SK-N-SH treated with all-trans-retinoic acid at 6 μM for 48 hours (cell line): ENCODE data around the gene DDX1.

Source experiments
- ATAC-seq: fragments of 200-7000 bp; cut with Tn5 transposase; 3 replicates; pipeline ENCODE4 v1.9.1; 2020; ENCODE audit warnings: mild to moderate bottlenecking, moderate library complexity
- ARNTL ChIP-seq: fragments of 450-650 bp; formaldehyde crosslinking; IDR thresholded peaks from 2 replicates; pipeline ENCODE4 v1.5.0; 2020; ENCODE audit warnings: low read depth, mild to moderate bottlenecking, moderate library complexity, borderline replicate concordance
- BACH2 ChIP-seq: fragments of 250-450 bp; sonication (Bioruptor Pico); IDR thresholded peaks from 2 replicates; pipeline ENCODE4 v1.9.0; 2021; ENCODE audit warnings: mild to moderate bottlenecking, borderline replicate concordance
- CSDC2 ChIP-seq: fragments of 250-450 bp; sonication (Bioruptor Pico); IDR thresholded peaks from 2 replicates; pipeline ENCODE4 v1.5.0; 2020; ENCODE audit warnings: mild to moderate bottlenecking, moderate library complexity
- ESRRG ChIP-seq: fragments of 250-450 bp; sonication (Bioruptor Pico); IDR thresholded peaks from 2 replicates; pipeline ENCODE4 v1.6.1; 2021; ENCODE audit warnings: mild to moderate bottlenecking
- GLIS3 ChIP-seq: fragments of 250-450 bp; sonication (Bioruptor Pico); IDR thresholded peaks from 2 replicates; pipeline ENCODE4 v1.5.0; 2020; ENCODE audit warnings: mild to moderate bottlenecking, moderate library complexity
- ISL1 ChIP-seq: fragments of 250-450 bp; sonication (Bioruptor Pico); IDR thresholded peaks from 2 replicates; pipeline ENCODE4 v2.1.2; 2022; ENCODE audit warnings: mild to moderate bottlenecking, moderate library complexity
- OSR1 ChIP-seq: fragments of 250-450 bp; sonication (Bioruptor Pico); IDR thresholded peaks from 2 replicates; pipeline ENCODE4 v1.8.0; 2022; ENCODE audit warnings: moderate library complexity, mild to moderate bottlenecking, inconsistent platforms
- PPARA ChIP-seq: fragments of 250-450 bp; sonication (Bioruptor Pico); IDR thresholded peaks from 2 replicates; pipeline ENCODE4 v1.5.0; 2020; ENCODE audit warnings: mild to moderate bottlenecking, borderline replicate concordance
- RARB ChIP-seq: fragments of 250-450 bp; sonication (Bioruptor Pico); IDR thresholded peaks from 2 replicates; pipeline ENCODE4 v1.8.0; 2021; ENCODE audit warnings: mild to moderate bottlenecking, moderate library complexity
- SNAI2 ChIP-seq: fragments of 250-450 bp; sonication (Bioruptor Pico); IDR thresholded peaks from 2 replicates; pipeline ENCODE4 v1.5.0; 2020; ENCODE audit warnings: mild to moderate bottlenecking, moderate library complexity
- TCF4 ChIP-seq: fragments of 250-450 bp; sonication (Bioruptor Pico); IDR thresholded peaks from 2 replicates; pipeline ENCODE4 v1.8.0; 2021; ENCODE audit warnings: mild to moderate bottlenecking, moderate library complexity, borderline replicate concordance
- TOX ChIP-seq: fragments of 250-450 bp; sonication (Bioruptor Pico); IDR thresholded peaks from 2 replicates; pipeline ENCODE4 v1.8.0; 2021; ENCODE audit warnings: mild to moderate bottlenecking, moderate library complexity, borderline replicate concordance
- ZC3H10 ChIP-seq: fragments of 250-450 bp; sonication (Bioruptor Pico); IDR thresholded peaks from 2 replicates; pipeline ENCODE4 v1.5.1; 2021; ENCODE audit warnings: mild to moderate bottlenecking, moderate library complexity
- ZFP3 ChIP-seq: fragments of 250-450 bp; sonication (Bioruptor Pico); IDR thresholded peaks from 2 replicates; pipeline ENCODE4 v1.5.0; 2020; ENCODE audit warnings: mild to moderate bottlenecking, moderate library complexity
- ZFP30 ChIP-seq: fragments of 450-650 bp; formaldehyde crosslinking; IDR thresholded peaks from 2 replicates; pipeline ENCODE4 v1.5.0; 2022; ENCODE audit warnings: mild to moderate bottlenecking, moderate library complexity
- ZNF565 ChIP-seq: fragments of 450-650 bp; formaldehyde crosslinking; conservative IDR thresholded peaks from 2 replicates; pipeline ENCODE4 v1.5.0; 2020; ENCODE audit warnings: low read depth, mild to moderate bottlenecking, moderate library complexity
- ZNF70 ChIP-seq: fragments of 450-650 bp; formaldehyde crosslinking; IDR thresholded peaks from 2 replicates; pipeline ENCODE4 v1.5.0; 2020; ENCODE audit warnings: mild to moderate bottlenecking, moderate library complexity
- ZNF8 ChIP-seq: fragments of 450-650 bp; formaldehyde crosslinking; IDR thresholded peaks from 2 replicates; pipeline ENCODE4 v1.5.0; 2020; ENCODE audit warnings: mild to moderate bottlenecking, moderate library complexity
- TF ChIP-seq, protein P1 (sequence below): fragments of 250-450 bp; sonication (Bioruptor Pico); IDR thresholded peaks from 2 replicates; pipeline ENCODE4 v1.5.1; 2020; ENCODE audit warnings: low read depth, mild to moderate bottlenecking, moderate library complexity
- TF ChIP-seq, protein P2 (sequence below): fragments of 250-450 bp; sonication (Bioruptor Pico); IDR thresholded peaks from 2 replicates; pipeline ENCODE4 v1.8.0; 2021; ENCODE audit warnings: low read depth, mild to moderate bottlenecking, moderate library complexity, borderline replicate concordance
- TF ChIP-seq, protein P3 (sequence below): fragments of 250-450 bp; sonication (Bioruptor Pico); IDR thresholded peaks from 2 replicates; pipeline ENCODE4 v1.8.0; 2020; ENCODE audit warnings: mild to moderate bottlenecking, moderate library complexity, borderline replicate concordance

DDX1 gene

DNA sequence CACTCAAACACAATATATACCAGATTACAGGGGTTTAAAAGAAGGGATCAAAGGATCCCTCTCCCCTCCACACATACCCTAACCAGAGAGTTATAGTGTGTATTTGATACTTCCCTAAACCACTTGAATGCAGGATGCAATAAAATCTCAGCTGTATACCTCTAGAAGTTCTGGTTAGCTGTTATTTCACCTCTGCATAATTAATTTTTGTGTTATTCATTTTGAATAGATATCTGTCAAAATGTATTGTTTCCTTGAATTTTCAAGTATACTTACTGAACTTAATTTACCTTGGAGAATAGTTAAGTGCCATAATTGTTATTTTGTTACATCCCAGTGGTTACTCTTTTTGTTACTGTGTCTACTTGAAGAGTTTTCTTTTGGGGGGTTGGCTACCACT, 34.5 kb downstream of the DDX1 start:
- TF ChIP-seq BACH2 (CRISPR knock-in tag) (no peak), ZFP30 (CRISPR knock-in tag) (no peak), OSR1 (CRISPR knock-in tag) (no peak), ZNF8 (CRISPR knock-in tag) (no peak), ZNF70 (CRISPR knock-in tag) (no peak), TCF4 (CRISPR knock-in tag) (no peak), ZC3H10 (CRISPR knock-in tag) (no peak), PPARA (CRISPR knock-in tag) (no peak), ESRRG (CRISPR knock-in tag) (no peak), RARB (no peak), TOX (CRISPR knock-in tag) (no peak), CSDC2 (CRISPR knock-in tag) (no peak), GLIS3 (CRISPR knock-in tag) (no peak), ISL1 (CRISPR knock-in tag) (no peak)
- TF ChIP-seq, protein P1, sequence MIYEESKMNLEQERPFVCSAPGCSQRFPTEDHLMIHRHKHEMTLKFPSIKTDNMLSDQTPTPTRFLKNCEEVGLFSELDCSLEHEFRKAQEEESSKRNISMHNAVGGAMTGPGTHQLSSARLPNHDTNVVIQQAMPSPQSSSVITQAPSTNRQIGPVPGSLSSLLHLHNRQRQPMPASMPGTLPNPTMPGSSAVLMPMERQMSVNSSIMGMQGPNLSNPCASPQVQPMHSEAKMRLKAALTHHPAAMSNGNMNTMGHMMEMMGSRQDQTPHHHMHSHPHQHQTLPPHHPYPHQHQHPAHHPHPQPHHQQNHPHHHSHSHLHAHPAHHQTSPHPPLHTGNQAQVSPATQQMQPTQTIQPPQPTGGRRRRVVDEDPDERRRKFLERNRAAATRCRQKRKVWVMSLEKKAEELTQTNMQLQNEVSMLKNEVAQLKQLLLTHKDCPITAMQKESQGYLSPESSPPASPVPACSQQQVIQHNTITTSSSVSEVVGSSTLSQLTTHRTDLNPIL (CRISPR knock-in tag), result no peak
- TF ChIP-seq, protein P2, sequence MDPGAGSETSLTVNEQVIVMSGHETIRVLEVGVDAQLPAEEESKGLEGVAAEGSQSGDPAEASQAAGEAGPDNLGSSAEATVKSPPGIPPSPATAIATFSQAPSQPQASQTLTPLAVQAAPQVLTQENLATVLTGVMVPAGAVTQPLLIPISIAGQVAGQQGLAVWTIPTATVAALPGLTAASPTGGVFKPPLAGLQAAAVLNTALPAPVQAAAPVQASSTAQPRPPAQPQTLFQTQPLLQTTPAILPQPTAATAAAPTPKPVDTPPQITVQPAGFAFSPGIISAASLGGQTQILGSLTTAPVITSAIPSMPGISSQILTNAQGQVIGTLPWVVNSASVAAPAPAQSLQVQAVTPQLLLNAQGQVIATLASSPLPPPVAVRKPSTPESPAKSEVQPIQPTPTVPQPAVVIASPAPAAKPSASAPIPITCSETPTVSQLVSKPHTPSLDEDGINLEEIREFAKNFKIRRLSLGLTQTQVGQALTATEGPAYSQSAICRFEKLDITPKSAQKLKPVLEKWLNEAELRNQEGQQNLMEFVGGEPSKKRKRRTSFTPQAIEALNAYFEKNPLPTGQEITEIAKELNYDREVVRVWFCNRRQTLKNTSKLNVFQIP (CRISPR knock-in tag), result no peak
- TF ChIP-seq, protein P3, sequence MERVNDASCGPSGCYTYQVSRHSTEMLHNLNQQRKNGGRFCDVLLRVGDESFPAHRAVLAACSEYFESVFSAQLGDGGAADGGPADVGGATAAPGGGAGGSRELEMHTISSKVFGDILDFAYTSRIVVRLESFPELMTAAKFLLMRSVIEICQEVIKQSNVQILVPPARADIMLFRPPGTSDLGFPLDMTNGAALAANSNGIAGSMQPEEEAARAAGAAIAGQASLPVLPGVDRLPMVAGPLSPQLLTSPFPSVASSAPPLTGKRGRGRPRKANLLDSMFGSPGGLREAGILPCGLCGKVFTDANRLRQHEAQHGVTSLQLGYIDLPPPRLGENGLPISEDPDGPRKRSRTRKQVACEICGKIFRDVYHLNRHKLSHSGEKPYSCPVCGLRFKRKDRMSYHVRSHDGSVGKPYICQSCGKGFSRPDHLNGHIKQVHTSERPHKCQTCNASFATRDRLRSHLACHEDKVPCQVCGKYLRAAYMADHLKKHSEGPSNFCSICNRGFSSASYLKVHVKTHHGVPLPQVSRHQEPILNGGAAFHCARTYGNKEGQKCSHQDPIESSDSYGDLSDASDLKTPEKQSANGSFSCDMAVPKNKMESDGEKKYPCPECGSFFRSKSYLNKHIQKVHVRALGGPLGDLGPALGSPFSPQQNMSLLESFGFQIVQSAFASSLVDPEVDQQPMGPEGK (CRISPR knock-in tag), result no peak
- no peak for ATAC-seq

DNA sequence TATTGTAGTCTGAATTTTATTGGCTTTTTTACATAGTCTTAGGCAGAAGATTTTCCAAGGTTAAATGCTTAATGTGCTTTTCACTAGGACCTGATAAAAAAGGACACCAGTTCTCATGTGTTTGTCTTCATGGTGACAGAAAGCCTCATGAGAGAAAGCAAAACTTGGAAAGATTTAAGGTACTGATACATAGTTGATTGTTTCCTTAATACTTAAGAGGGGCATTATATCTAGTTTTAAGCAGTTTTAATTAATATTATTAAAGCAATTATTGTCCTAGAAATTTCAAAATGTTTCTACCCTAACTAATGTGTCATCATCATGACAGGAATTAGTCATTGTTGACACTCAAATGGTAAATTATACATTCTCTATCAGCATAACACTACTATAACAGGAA, 35.3 kb downstream of the DDX1 start:
- TF ChIP-seq RARB, result no peak
- no peak for TF ChIP-seq ISL1 (CRISPR knock-in tag)
- TF ChIP-seq PPARA (CRISPR knock-in tag), result no peak
- TF ChIP-seq CSDC2 (CRISPR knock-in tag), result no peak
- no peak for TF ChIP-seq SNAI2 (CRISPR knock-in tag)
- no peak for TF ChIP-seq TOX (CRISPR knock-in tag)
- no peak for TF ChIP-seq ARNTL
- no peak for TF ChIP-seq ZNF565
- TF ChIP-seq, protein P1 (CRISPR knock-in tag), result no peak
- TF ChIP-seq ZNF70 (CRISPR knock-in tag), result no peak
- no peak for TF ChIP-seq ZFP3 (CRISPR knock-in tag)
- TF ChIP-seq ZC3H10 (CRISPR knock-in tag), result no peak
- no peak for TF ChIP-seq ESRRG (CRISPR knock-in tag)
- no peak for TF ChIP-seq TCF4 (CRISPR knock-in tag)
- TF ChIP-seq OSR1 (CRISPR knock-in tag), result no peak
- TF ChIP-seq GLIS3 (CRISPR knock-in tag), result no peak
- no peak for TF ChIP-seq ZNF8 (CRISPR knock-in tag)
- ATAC-seq, result no peak

DNA sequence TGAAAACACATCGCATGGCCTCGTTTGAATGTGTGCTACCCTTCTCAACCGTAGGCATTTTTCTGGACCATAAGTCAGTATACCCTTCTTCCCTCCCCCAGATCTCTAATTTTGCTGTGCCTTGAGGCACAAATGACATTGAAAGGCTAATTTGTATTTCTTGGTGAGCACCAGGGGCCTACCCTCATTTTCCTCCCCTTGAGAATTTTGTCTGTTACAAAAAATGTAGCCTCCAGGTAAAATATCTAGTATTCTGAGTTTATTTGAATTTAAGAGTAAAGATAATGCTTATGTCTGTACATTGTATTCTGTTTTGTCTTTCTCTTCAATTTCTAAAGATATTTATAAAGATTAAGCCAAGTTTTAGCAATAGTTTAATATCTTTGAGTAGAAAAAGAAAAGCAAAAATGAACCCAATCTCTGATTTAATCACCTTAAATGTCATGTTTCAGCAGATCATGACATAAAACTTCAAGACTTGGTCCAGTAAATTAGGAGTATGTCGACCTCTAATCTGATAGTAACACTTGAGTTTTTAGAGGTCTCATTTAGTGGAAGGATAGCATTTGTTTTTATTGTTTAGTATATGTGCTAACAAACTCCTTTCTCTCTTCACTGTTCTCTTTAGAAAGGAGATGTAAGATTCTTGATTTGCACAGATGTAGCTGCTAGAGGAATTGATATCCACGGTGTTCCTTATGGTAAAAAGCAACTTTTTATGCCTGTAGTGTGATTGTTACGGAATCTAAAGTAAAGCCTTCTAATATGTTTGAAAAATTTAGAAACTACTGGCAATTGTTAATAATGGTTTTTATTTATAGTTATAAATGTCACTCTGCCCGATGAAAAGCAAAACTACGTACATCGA, 36.4 kb downstream of the DDX1 start:
- ATAC-seq, result no peak
- TF ChIP-seq ZNF70 (CRISPR knock-in tag) (no peak), TCF4 (CRISPR knock-in tag) (no peak), ISL1 (CRISPR knock-in tag) (no peak), TOX (CRISPR knock-in tag) (no peak), OSR1 (CRISPR knock-in tag) (no peak)
